GM20431 (cell line): Measurements from ENCODE around the gene SYVN1.
"Not testable (repeated sequence)": the region's sequence is repeated elsewhere in the genome, so short reads cannot be mapped to it uniquely, and the experiment has no call there.

Source experiments
- in situ Hi-C: fragments of 300-500 bp; cut with MseI, MboI; formaldehyde crosslinking; loops from one replicate; pipeline ENCODE4 v1.15.0; 2020; ENCODE audit warnings: low sequenced_read_pairs; ENCODE audit not compliant: unreplicated experiment

Gene SYVN1

DNA sequence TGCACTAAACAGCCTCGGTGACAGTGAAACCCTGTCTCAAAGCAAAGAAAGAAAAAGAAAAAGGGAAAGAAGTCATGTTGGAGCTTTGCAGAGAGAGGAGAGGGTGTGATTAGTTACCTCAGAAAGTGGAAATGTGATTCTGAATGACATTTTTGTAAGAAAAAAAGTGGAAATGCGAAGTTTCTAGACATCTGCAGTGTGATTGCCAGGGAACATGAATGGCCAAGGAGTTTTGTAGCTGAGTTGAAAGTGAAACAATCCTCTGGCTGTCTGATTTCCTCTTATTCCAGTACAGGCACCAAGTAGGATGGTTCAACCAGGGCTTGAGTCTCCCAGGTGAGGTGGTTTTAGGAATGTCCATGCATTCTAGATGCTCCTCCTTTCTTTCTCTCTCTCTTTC, 17.8 kb upstream of the SYVN1 start:
- in situ Hi-C loops = no loop called here

GRCh38 chr11:65151331-65151899, 17.1 kb upstream of the SYVN1 start:
- in situ Hi-C loops = no loop called here

- in situ Hi-C loops = no loop called here
Observed at GRCh38 chr11:65150509-65151299, 16.4 kb upstream of the SYVN1 start.

- in situ Hi-C loops = not testable (repeated sequence)
Observed at GRCh38 chr11:65150131-65150508, 15.8 kb upstream of the SYVN1 start.

DNA sequence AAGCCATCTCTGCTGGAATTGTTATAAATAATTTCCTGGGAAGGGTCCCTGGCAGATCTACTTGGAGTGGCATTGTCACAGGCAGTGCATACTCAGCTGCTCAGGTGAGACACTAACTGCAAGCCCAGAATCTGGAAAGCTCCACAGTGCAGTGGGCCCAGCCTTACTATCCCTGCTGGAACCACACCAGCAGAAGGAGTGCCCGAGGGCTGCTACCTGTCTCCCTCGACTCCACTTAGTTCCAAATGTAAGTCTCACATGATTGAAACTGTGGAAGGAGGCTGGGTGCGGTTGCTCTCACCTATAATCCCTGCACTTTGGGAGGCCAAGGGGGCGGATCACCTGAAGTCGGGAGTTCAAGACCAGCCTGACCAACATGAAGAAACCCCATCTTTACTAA, 14.3 kb upstream of the SYVN1 start:
- in situ Hi-C loops = no loop called here

DNA sequence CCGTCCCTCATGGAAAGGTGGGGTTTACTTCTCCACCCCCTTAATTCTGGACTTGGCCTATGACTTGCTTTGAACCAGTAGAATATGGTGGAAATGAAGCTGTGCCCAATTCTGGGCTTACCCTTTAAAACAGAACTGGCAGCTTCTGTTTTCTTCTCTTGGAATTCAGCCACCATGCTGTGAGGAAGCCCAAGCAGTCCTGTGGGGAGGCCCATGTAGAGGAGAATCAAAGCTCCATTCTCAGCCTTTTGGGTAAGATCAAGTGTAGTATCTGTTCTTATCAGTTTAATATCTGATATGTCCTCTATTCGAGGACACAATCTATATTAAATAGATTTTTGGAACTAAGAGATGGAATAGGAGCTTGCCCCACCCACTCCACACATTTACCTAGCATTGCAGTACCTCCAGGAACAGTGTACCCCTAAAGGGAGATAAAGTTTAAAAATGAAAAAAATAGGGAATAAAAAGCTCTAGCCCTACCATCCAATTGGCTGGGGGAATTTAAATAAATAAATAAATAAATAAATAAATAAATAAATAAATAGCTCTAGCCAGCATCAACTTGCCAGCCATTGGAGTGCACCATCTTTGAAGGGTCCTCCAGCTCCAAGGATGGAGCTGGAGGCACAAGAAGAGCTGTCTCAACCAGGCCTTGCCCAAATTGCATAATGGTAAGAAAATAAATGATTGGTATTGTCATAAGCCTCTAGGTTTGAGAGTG, 13.2 kb upstream of the SYVN1 start:
- in situ Hi-C loops = no loop called here

- in situ Hi-C loops = no loop called here
Observed at GRCh38 chr11:65141896-65142494, 7.7 kb upstream of the SYVN1 start.

GRCh38 chr11:65136515-65137096, 2.3 kb upstream of the SYVN1 start:
- in situ Hi-C loops = no loop called here

- in situ Hi-C loops = no loop called here
Observed at GRCh38 chr11:65135633-65136145, 1.4 kb upstream of the SYVN1 start.

DNA sequence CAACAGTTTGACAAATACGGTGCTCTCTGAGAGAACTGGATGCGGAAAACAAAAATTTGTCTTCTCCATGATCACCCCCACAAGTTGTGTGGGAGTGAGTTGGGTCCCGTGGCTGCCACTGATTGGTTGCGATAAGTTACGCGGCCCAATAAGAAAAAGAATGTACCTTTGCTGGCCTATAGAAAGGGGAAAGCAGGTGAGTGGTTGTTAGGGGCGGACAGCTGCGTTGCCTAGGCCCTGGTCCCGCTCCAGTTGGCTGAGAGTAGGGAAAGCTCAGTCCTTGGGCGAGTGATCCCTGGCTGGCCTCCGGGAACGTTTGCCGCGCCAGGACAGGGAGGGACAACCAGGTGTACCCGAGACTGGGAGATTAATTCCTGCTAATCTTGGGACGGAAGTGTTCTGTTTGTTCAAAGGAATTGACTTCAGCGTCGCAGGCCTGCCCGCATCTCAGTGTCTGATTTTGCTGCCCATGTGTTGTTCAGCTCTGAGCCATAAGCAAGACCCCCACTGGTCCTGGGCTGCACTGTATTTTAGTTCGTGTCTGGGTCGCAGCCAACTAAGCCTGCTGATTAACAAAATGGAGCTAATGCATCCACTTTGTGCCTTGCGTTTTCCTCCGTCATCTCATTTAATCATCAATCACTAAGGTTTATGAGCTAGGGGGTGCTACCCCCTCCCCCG, 773 bp upstream of the SYVN1 start:
- in situ Hi-C loops = no loop called here

DNA sequence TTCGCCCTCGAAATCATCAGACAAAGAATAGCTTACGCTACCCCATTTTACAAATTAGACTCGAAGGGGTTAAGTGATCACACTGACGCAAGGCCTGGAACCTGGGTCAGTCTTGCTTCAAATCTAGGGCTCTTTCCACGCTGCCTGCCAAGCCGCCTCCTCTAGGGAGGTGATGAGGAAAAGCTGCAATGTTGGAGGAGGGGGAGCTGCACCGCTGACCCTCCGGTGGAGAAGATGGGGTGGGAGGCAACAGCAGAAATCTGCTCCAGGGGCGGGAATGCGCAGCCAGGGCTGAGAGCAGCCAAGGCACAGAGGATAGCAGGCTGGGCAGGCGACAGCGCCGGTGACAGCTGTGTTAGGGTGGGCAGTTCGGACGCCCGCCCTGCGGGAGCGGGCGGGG, 595 bp downstream of the SYVN1 start:
- in situ Hi-C loops = no loop called here

DNA sequence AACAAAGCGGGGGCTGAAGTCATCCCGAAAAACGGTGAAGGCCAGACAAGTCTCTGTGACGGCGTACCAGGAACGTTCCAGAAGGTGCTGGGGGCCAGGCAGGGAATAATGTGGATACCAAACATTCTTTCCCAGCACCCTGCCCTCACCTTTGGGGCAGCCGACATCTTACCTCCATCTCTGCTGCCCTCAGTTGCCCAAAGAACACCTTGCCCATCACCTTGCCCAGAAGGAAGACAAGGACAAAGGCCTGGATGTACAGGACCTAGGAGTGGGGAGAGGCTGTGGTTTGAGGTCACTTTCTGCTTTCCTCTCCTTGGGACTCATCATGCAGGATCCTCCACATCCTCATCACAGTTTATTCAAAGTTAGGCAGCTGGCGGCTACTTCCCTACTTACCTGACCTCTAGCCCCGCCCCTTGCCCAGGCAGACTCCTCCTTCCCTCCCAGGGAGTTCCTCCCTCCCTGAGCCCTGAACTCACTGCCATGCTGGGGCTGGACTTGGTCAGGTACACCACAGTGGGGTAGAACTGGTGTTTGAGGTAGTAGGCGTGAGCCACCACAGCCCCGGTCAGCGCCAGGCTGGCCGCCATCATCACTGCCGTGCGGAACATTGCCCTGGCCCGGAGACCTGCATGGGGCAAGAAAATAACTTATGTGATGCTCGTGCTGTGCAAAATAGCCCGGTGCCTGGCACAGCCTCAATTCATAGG, 1.2 kb downstream of the SYVN1 start:
- in situ Hi-C loops = no loop called here

DNA sequence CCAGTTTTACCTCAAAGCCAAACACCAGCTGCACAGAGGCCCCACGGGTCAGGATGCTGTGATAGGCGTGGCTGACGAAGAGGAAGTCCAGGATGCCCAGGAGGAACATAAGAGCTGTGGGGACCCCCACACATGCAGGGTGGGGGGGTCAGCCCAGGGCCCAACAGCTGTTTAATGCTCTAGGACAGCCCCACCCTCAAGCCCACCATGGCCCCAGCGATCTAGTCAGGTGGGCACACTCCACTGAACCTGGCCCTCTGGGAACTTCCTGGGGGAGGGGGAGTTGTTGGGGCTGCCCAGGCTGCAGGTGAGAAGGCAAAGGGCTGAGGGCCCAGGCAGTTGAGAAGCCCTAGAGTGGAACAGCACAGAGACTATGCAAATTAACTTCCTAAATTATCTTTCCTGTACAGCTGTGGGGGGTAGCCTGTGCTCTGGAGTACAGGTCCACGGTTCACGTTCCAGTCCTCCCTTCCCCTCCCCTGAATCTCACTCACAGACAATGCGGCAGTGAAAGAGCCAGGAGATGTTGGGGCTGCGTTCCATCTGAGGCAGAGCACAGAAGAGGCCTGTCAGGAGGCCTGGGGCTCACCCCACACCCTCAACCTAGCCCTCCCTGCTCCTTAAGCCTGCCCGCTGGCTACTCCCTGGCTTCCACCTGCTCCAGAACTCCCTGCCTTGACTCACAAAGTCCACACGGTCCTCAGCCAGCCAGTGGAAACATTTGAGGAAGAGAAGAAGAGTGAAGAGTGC, 1.9 kb downstream of the SYVN1 start:
- in situ Hi-C loops = no loop called here

DNA sequence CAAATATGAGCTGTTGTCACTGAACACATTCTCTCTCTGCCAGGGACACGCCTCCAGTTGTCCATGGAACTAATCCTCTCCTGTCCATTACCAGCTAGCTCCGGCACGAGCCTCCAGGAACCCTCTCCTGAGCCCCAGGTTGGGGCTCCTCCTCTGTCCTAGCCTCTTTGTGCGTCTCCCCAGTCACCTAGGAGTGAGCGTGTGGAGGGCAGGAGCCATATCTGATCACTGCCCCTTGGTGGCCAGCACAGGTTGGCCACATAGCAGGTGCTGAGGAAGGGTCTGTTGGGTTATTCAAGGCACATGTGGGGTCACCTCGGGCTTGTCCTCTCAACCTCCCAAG, 2.5 kb downstream of the SYVN1 start:
- in situ Hi-C loops = no loop called here

DNA sequence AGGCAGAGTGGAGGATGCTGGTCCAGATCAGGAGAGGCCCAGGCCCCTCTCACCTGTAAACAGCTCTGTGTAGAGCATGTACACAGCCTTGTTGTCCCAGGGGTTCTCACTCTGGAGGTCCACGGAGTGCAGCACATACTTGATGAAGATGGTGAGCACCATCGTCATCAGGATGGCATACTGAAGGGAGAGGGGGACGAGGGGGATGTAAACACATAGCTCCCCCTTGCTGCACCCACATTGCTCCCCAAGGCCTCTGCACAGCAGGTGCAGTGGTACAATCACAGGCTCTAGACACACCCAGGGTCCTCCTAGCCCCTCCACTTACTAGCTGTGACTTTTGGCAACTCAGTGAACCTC, 2.9 kb downstream of the SYVN1 start:
- in situ Hi-C loops = no loop called here

DNA sequence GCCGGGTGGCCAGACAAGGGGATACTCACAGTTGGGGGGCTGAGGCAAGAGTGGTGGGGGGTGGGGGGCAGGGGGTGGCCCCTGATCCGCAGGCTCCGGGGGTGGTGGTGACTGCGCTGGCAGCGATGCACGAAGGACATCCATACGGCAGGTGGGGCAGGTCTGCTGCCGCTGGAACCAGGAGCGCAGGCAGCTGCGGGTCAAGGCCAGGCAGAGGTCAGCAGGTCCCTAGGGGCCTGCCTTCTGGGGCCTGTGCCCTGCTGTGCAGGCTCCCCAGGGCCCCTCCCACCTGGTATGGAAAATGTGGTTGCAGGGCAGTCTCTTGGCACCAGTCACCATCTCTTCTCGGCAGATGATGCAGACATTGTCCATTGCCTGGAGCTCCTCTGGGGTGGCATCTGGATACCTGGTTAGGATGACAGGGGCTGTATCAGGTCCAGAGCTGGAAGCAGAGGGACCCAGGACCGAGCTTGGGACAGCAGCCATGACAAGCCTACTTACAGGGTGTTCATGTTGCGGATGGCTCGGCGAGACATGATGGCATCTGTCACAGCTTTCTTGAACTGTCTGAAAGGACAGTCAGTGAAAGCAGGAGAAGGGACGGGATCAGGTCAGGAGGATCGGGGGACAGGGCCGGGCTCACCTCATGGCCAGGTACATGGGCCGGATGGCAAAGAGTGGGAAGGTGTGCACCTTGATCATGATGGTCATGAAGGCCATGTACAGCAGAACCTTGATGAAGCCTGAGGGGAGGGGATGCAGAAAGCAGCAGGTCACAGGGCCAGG, 3.5 kb downstream of the SYVN1 start:
- in situ Hi-C loops = no loop called here

DNA sequence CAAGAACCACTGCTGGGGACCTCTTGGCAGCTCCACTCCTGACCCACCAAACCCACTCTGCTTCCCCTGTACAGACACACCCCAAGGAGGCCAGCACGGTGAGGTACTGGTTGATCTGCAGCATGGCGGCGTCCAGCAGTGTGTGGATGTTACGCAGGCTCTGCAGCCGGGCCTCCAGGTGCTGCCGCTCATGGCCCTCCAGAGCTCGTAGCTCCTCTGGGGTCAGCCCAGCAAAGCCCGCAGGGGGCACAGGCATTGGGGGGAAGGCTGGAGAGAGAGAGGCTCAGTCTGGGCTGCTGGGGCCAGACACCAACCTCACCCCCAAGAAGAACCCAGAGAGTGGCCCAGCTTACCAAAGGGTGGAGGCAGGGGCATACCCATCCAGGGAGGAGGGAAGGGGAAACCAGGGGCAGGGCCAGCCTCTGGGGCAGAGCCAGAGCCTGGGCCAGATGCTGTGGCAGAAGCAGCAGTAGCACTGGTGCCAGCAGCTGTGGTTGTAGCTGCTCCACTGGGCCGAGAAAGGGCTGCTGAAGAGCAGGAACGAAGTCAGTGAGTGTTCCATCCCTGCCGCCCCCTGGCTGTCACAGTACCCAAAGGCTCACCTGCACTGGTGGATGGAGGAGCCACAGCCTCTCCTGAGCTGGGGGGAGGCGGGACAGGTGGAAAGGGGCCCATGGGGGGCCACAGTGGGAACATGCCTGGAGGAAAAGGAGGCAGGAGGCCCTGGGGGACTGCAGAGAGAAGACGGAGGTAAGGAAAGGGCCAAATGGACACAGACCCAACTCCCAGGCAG, 4.5 kb downstream of the SYVN1 start:
- in situ Hi-C loops = no loop called here
